H1 (cell line): Measurements from ENCODE around the gene HOXA6.

Experiments
- MAFK ChIP-seq: IDR thresholded peaks from 2 replicates; pipeline ENCODE4 v1.6.1; 2012; ENCODE audit warnings: low read depth, mild to moderate bottlenecking, improper control_type of control experiment, low read length
- MAX ChIP-seq: IDR thresholded peaks from 2 replicates; pipeline ENCODE4 v1.6.1; 2012; ENCODE audit warnings: inconsistent platforms
- SIN3A ChIP-seq, 2 experiments: IDR thresholded peaks in 1 of 2; conservative IDR thresholded peaks in 1 of 2; 2 replicates each; pipeline ENCODE4 v1.6.1; 2011 to 2012; ENCODE audit warnings: low read length in 2 of 2, improper control_type of control experiment in 1 of 2, low read depth in 1 of 2, mild to moderate bottlenecking in 1 of 2
- TF ChIP-seq, protein P1 (sequence below): IDR thresholded peaks from 2 replicates; pipeline ENCODE4 v1.6.1; 2011; ENCODE audit warnings: low read length, improper control_type of control experiment
- TF ChIP-seq, protein P2 (sequence below), 3 experiments: IDR thresholded peaks; 1 replicate in 2 of 3; 2 replicates in 1 of 3; pipeline versions ENCODE4 v1.5.1 to v1.6.1; 2011; ENCODE audit warnings: low read length in 3 of 3, mild to moderate bottlenecking in 3 of 3, inconsistent platforms in 2 of 3, low read depth in 1 of 3, moderate library complexity in 1 of 3; ENCODE audit not compliant: insufficient read depth in 1 of 3; ENCODE audit errors: control extremely low read depth in 1 of 3

- TF ChIP-seq MAX (no peak), MAFK (no peak), SIN3A (conservative IDR thresholded peaks at IDR 0.05 in 1 of 2, IDR thresholded peaks at IDR 0.05 in 1 of 2; ENCODE audit: low read depth in 1 of 2, low read length in 2 of 2) (0 out of 4 replicates have a peak, but pooled peaks of 1 of the 2 experiments have one; percentile 7)
- TF ChIP-seq, protein P1, sequence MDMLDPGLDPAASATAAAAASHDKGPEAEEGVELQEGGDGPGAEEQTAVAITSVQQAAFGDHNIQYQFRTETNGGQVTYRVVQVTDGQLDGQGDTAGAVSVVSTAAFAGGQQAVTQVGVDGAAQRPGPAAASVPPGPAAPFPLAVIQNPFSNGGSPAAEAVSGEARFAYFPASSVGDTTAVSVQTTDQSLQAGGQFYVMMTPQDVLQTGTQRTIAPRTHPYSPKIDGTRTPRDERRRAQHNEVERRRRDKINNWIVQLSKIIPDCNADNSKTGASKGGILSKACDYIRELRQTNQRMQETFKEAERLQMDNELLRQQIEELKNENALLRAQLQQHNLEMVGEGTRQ, result peak; percentile 87
- TF ChIP-seq, protein P2, sequence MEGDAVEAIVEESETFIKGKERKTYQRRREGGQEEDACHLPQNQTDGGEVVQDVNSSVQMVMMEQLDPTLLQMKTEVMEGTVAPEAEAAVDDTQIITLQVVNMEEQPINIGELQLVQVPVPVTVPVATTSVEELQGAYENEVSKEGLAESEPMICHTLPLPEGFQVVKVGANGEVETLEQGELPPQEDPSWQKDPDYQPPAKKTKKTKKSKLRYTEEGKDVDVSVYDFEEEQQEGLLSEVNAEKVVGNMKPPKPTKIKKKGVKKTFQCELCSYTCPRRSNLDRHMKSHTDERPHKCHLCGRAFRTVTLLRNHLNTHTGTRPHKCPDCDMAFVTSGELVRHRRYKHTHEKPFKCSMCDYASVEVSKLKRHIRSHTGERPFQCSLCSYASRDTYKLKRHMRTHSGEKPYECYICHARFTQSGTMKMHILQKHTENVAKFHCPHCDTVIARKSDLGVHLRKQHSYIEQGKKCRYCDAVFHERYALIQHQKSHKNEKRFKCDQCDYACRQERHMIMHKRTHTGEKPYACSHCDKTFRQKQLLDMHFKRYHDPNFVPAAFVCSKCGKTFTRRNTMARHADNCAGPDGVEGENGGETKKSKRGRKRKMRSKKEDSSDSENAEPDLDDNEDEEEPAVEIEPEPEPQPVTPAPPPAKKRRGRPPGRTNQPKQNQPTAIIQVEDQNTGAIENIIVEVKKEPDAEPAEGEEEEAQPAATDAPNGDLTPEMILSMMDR (IDR thresholded peaks at IDR 0.05; ENCODE audit: control extremely low read depth in 1 of 3, insufficient read depth in 1 of 3, low read depth in 1 of 3, low read length in 3 of 3), result no peak
Observed at GRCh38 chr7:27095897-27096767, 51.4 kb downstream of the HOXA6 start, which contains the start of gene HOXA1.
